GM18502 (cell line): ENCODE results near the gene FRMD5.
A peak's percentile ranks its signal among the peaks of the same experiment; 100 is the strongest.

Source experiments
- ATAC-seq: cut with Tn5 transposase; IDR thresholded peaks from one replicate; pipeline ENCODE4 v1.9.1; 2021; ENCODE audit warnings: mild to moderate bottlenecking; ENCODE audit not compliant: unreplicated experiment, poor library complexity

FRMD5 gene

DNA sequence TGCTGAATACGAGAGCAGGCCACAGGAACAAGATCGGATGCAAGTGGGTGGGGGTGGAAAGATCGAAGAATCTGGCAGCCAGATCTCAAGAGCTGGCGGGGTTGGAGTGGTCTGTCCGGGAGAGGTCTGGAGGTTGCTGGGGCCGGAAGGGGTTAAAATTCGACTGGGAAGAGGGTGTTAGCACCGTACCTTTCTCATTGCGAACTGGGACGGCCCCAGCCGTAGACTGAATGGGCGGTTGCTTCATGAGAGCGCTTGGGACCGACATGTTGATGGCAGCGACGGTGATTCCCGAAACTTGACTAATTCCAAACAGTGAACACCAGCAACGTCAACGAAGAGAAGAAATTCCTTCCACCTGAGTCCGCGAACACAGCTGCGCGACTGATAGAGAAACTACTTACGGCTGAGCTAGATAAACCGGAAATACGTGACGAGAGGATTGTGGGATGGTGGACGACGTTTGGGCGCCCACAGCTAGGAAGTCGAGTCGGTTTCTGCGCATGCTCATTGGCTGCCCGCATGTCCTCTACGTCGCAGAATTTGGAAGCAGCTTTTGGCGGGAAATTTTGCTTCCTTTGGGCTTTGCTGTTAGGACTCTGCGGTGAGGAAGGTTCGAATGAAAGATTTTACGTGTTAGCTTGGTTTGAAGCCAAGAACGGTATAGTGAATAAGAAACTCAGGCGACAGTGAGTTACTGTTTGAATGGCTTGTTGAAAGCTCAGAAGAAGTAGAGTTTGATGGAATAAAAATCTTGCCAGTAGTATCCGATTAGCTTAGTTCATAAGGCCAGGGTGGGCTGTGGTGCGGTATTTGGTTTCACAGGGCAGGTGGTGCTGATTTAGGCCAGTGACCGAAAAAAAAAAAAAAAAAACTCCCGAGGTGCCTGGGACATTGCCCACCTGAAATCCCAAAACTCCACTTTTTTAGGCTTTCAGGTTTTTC lies 370.5 kb downstream of the FRMD5 start, which contains the start of gene MFAP1:
Gene MFAP1, minus strand, starts transcription at position 389 of the 945 bp plus-strand sequence. Its CDS starts 121 bp downstream, at position 268.
- ATAC-seq = peak; percentile 69

DNA sequence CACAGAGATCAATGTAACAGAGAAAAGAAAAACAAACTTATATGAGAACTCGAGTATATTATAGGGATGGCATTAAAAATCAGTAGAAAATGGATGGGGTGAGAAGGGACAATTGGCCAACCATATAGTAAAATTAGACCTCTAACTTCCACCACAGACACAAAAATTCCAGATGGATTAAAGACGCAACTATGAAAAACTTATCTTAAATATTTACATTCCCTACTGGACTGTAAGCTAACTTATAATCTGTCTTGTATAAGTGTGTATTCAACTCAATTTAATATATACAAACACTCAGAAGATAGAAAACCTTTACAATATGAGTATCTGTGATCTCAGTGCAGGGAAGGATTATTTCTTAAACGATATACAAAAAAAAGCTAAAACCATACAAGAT lies 373.6 kb downstream of the FRMD5 start:
- ATAC-seq = no peak
